ENCODE measurements around the gene TMEM132D. TPM values are rescaled to one million over a fixed set of nuclear protein-coding genes. Genes with fewer than 3 reads are reported as not detected.

Gene TMEM132D
- total RNA-seq, 2 experiments from 2014 or later = not detected

DNA sequence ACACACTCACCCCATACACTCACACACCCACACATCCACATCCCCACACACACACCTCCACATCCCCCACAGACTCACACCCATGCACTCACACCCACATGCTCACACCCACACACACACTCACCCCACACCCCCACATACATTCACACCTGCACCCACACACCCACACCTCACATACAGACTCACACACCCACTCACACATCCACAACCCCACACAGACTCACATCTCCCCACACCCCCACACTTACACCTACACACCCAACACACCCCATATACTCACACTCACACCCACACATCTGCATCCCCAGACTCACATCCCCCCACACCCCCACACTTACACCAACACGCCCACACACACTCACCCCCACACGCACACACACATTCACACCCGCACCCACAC is 878.8 kb downstream of the TMEM132D start:
- no peak overlapping the region for H3K4me3 Mint-ChIP-seq
- no peaks in the 10 kb centered on the region for H3K4me1 Mint-ChIP-seq
- no peak for DNase-seq
- H3K27ac Mint-ChIP-seq = no peak overlapping the region
- no peaks in the 10 kb centered on the region for H3K27me3 Mint-ChIP-seq
- H3K36me3 Mint-ChIP-seq = no peaks in the 10 kb centered on the region
- H3K9me3 Mint-ChIP-seq = peaks cover 7% of the 10 kb centered on the region
